Measurements from ENCODE around the gene TGFB2.

Gene TGFB2

GRCh38 chr1:218344814-218345672 is at the start of gene TGFB2:
TSS of gene TGFB2 (plus strand) at chr1:218345336. CDS start at chr1:218346702, 1,366 bp downstream.
- TF ChIP-seq CTCF (IDR thresholded peaks at IDR 0.05; ENCODE audit: poor library complexity, severe bottlenecking) = no peak
- H3K27me3 ChIP-seq (ENCODE audit: insufficient read depth, poor library complexity, severe bottlenecking) = no peaks in the 10 kb centered on the region
- no peaks in the 10 kb centered on the region for H3K9me3 ChIP-seq (ENCODE audit: severe bottlenecking)
- DNase-seq (ENCODE audit: low spot score) = no peak
- no peaks in the 10 kb centered on the region for H3K36me3 ChIP-seq (ENCODE audit: low read depth)
- ATAC-seq (ENCODE audit: low read depth) = peak; percentile 45
- H3K4me1 ChIP-seq (ENCODE audit: insufficient read depth, poor library complexity, severe bottlenecking) = peaks cover 8% of the 10 kb centered on the region
- H3K27ac ChIP-seq (ENCODE audit: poor library complexity, severe bottlenecking) = peak within 1 kb of the TSS; percentile 75
- peak within 1 kb of the TSS; percentile 53 for H3K4me3 ChIP-seq (ENCODE audit: severe bottlenecking)

- Histone ChIP-seq H3K9me3 (ENCODE audit: severe bottlenecking) (no peaks in the 10 kb centered on the region), H3K27me3 (ENCODE audit: insufficient read depth, poor library complexity, severe bottlenecking) (no peaks in the 10 kb centered on the region), H3K27ac (ENCODE audit: poor library complexity, severe bottlenecking) (no peak overlapping the region), H3K4me3 (ENCODE audit: severe bottlenecking) (no peak overlapping the region), H3K36me3 (ENCODE audit: low read depth) (0 out of 2 replicates have a peak, but pooled peaks cover 5% of the 10 kb centered on the region), H3K4me1 (ENCODE audit: insufficient read depth, poor library complexity, severe bottlenecking) (peaks cover 25% of the 10 kb centered on the region)
- no peak for DNase-seq (ENCODE audit: low spot score)
- no peak for ATAC-seq (ENCODE audit: low read depth)
- no peak for TF ChIP-seq CTCF (IDR thresholded peaks at IDR 0.05; ENCODE audit: poor library complexity, severe bottlenecking)
Observed at GRCh38 chr1:218296162-218296561, 49.0 kb upstream of the TGFB2 start.

- Histone ChIP-seq H3K27ac (ENCODE audit: poor library complexity, severe bottlenecking) (peak overlapping the region; percentile 35), H3K36me3 (ENCODE audit: low read depth) (0 out of 2 replicates have a peak, but pooled peaks cover 5% of the 10 kb centered on the region), H3K4me1 (ENCODE audit: insufficient read depth, poor library complexity, severe bottlenecking) (peaks cover 25% of the 10 kb centered on the region), H3K27me3 (ENCODE audit: insufficient read depth, poor library complexity, severe bottlenecking) (no peaks in the 10 kb centered on the region), H3K9me3 (ENCODE audit: severe bottlenecking) (no peaks in the 10 kb centered on the region), H3K4me3 (ENCODE audit: severe bottlenecking) (no peak overlapping the region)
- no peak for TF ChIP-seq CTCF (IDR thresholded peaks at IDR 0.05; ENCODE audit: poor library complexity, severe bottlenecking)
- DNase-seq (ENCODE audit: low spot score) (no peak), ATAC-seq (ENCODE audit: low read depth) (no peak)
Observed at GRCh38 chr1:218297461-218297860, 47.7 kb upstream of the TGFB2 start.

GRCh38 chr1:218297867-218298266 is 47.3 kb upstream of the TGFB2 start:
- ATAC-seq (ENCODE audit: low read depth) (peak; percentile 35; the same call in 2 of the 3 replicates), DNase-seq (ENCODE audit: low spot score) (no peak)
- peaks cover 25% of the 10 kb centered on the region for H3K4me1 ChIP-seq (ENCODE audit: insufficient read depth, poor library complexity, severe bottlenecking)
- no peaks in the 10 kb centered on the region for H3K9me3 ChIP-seq (ENCODE audit: severe bottlenecking)
- peaks cover 6% of the 10 kb centered on the region; the same call in 1 of the 2 replicates for H3K36me3 ChIP-seq (ENCODE audit: low read depth)
- H3K27me3 ChIP-seq (ENCODE audit: insufficient read depth, poor library complexity, severe bottlenecking) = no peaks in the 10 kb centered on the region
- peak overlapping the region; percentile 35 for H3K27ac ChIP-seq (ENCODE audit: poor library complexity, severe bottlenecking)
- no peak for TF ChIP-seq CTCF (IDR thresholded peaks at IDR 0.05; ENCODE audit: poor library complexity, severe bottlenecking)
- H3K4me3 ChIP-seq (ENCODE audit: severe bottlenecking) = no peak overlapping the region

GRCh38 chr1:218298398-218298797 is 46.7 kb upstream of the TGFB2 start:
- ATAC-seq (ENCODE audit: low read depth) = no peak

More at GRCh38 chr1:218298398-218298797, 46.7 kb upstream of the TGFB2 start:
- Histone ChIP-seq H3K9me3 (ENCODE audit: severe bottlenecking) (no peaks in the 10 kb centered on the region), H3K27ac (ENCODE audit: poor library complexity, severe bottlenecking) (peak overlapping the region; percentile 35), H3K36me3 (ENCODE audit: low read depth) (peaks cover 11% of the 10 kb centered on the region; the same call in 1 of the 2 replicates), H3K27me3 (ENCODE audit: insufficient read depth, poor library complexity, severe bottlenecking) (no peaks in the 10 kb centered on the region), H3K4me3 (ENCODE audit: severe bottlenecking) (no peak overlapping the region), H3K4me1 (ENCODE audit: insufficient read depth, poor library complexity, severe bottlenecking) (peaks cover 25% of the 10 kb centered on the region)
- TF ChIP-seq CTCF (IDR thresholded peaks at IDR 0.05; ENCODE audit: poor library complexity, severe bottlenecking) = no peak
- no peak for DNase-seq (ENCODE audit: low spot score)
